ENCODE results near the gene ABI1.

ABI1 gene

GRCh38 chr10:26729395-26729794 is 131.4 kb downstream of the ABI1 start:
- no peaks in the 10 kb centered on the region for H3K27me3 ChIP-seq (ENCODE audit: control insufficient read depth in 1 of 2, insufficient read depth in 1 of 2, low read length in 2 of 2)
- H3K18ac ChIP-seq (ENCODE audit: low read depth in 1 of 2, low read length in 2 of 2): no peak overlapping the region
- no peak overlapping the region for H2AFZ ChIP-seq (ENCODE audit: low read depth, low read length)
- H3K23ac ChIP-seq (ENCODE audit: low read length in 2 of 2): no peak overlapping the region
- H2BK12ac ChIP-seq (ENCODE audit: low read length in 2 of 2): no peak overlapping the region
- no peak overlapping the region for H2BK120ac ChIP-seq (ENCODE audit: low read depth, low read length)
- no peak overlapping the region for H2AK5ac ChIP-seq (ENCODE audit: low read length, severe bottlenecking)
- no peak overlapping the region for H3K9ac ChIP-seq (ENCODE audit: low read length)
- peak; percentile 17 for DNase-seq
- peaks cover 19 to 52% of the 10 kb centered on the region in 2 experiments for H3K36me3 ChIP-seq (ENCODE audit: control insufficient read depth in 1 of 2, insufficient read depth in 2 of 2, low read depth in 1 of 2, low read length in 2 of 2)
- no peak overlapping the region for H4K8ac ChIP-seq (ENCODE audit: low read length)
- H3K79me1 ChIP-seq (replicated peaks; ENCODE audit: low read length, poor library complexity, severe bottlenecking): peaks cover 6% of the 10 kb centered on the region
- H2BK15ac ChIP-seq (ENCODE audit: low read depth, poor library complexity, severe bottlenecking): no peak overlapping the region
- no peak overlapping the region for H3K4ac ChIP-seq (ENCODE audit: low read depth in 1 of 2, low read length in 2 of 2)
- H3K27ac ChIP-seq (ENCODE audit: low read length, poor library complexity, severe bottlenecking): no peak overlapping the region
- H4K91ac ChIP-seq (ENCODE audit: low read length): no peak overlapping the region
- no peaks in the 10 kb centered on the region for H3K9me3 ChIP-seq (ENCODE audit: control insufficient read depth, low read length)
- H3K4me1 ChIP-seq (ENCODE audit: control insufficient read depth, insufficient read depth, low read depth, low read length): no peaks in the 10 kb centered on the region
- no peak overlapping the region for H3K4me2 ChIP-seq (ENCODE audit: low read length, poor library complexity, severe bottlenecking)
- H2BK5ac ChIP-seq (ENCODE audit: low read depth, low read length, poor library complexity, severe bottlenecking): no peak overlapping the region
- no peak overlapping the region for H3K4me3 ChIP-seq (ENCODE audit: insufficient read depth in 1 of 2, low read depth in 1 of 2, low read length in 2 of 2)
- H3K14ac ChIP-seq (ENCODE audit: low read length in 2 of 2): no peak overlapping the region
- WGBS: 70% methylated on average over 3 of the region's 4 CpGs

GRCh38 chr10:26728957-26729356 is 131.8 kb downstream of the ABI1 start:
- Histone ChIP-seq H3K14ac (ENCODE audit: low read length in 2 of 2) (no peak overlapping the region), H2AK5ac (ENCODE audit: low read length, severe bottlenecking) (no peak overlapping the region), H3K18ac (ENCODE audit: low read depth in 1 of 2, low read length in 2 of 2) (no peak overlapping the region), H3K4me1 (ENCODE audit: control insufficient read depth, insufficient read depth, low read depth, low read length) (no peaks in the 10 kb centered on the region), H2BK120ac (ENCODE audit: low read depth, low read length) (no peak overlapping the region), H2BK15ac (ENCODE audit: low read depth, poor library complexity, severe bottlenecking) (no peak overlapping the region), H3K79me1 (replicated peaks; ENCODE audit: low read length, poor library complexity, severe bottlenecking) (peaks cover 6% of the 10 kb centered on the region), H3K4me2 (ENCODE audit: low read length, poor library complexity, severe bottlenecking) (no peak overlapping the region), H2BK12ac (ENCODE audit: low read length in 2 of 2) (no peak overlapping the region), H4K8ac (ENCODE audit: low read length) (no peak overlapping the region), H3K27me3 (ENCODE audit: control insufficient read depth in 1 of 2, insufficient read depth in 1 of 2, low read length in 2 of 2) (no peaks in the 10 kb centered on the region), H2AFZ (ENCODE audit: low read depth, low read length) (no peak overlapping the region), H3K4me3 (ENCODE audit: insufficient read depth in 1 of 2, low read depth in 1 of 2, low read length in 2 of 2) (no peak overlapping the region), H3K9me3 (ENCODE audit: control insufficient read depth, low read length) (no peaks in the 10 kb centered on the region), H2BK5ac (ENCODE audit: low read depth, low read length, poor library complexity, severe bottlenecking) (no peak overlapping the region), H3K9ac (ENCODE audit: low read length) (no peak overlapping the region), H4K91ac (ENCODE audit: low read length) (no peak overlapping the region), H3K36me3 (ENCODE audit: control insufficient read depth in 1 of 2, insufficient read depth in 2 of 2, low read depth in 1 of 2, low read length in 2 of 2) (peaks cover 16 to 54% of the 10 kb centered on the region in 2 experiments), H3K4ac (ENCODE audit: low read depth in 1 of 2, low read length in 2 of 2) (no peak overlapping the region), H3K23ac (ENCODE audit: low read length in 2 of 2) (no peak overlapping the region), H3K27ac (ENCODE audit: low read length, poor library complexity, severe bottlenecking) (no peak overlapping the region)
- WGBS: 98% methylated on average over 4 of the region's 7 CpGs
- DNase-seq: no peak

GRCh38 chr10:26727005-26727404 is 133.8 kb downstream of the ABI1 start:
- Histone ChIP-seq H2BK120ac (ENCODE audit: low read depth, low read length) (no peak overlapping the region), H3K27ac (ENCODE audit: low read length, poor library complexity, severe bottlenecking) (no peak overlapping the region), H3K36me3 (ENCODE audit: control insufficient read depth in 1 of 2, insufficient read depth in 2 of 2, low read depth in 1 of 2, low read length in 2 of 2) (peaks cover 11 to 43% of the 10 kb centered on the region in 2 experiments), H4K8ac (ENCODE audit: low read length) (no peak overlapping the region), H2AK5ac (ENCODE audit: low read length, severe bottlenecking) (no peak overlapping the region), H3K9ac (ENCODE audit: low read length) (no peak overlapping the region), H3K9me3 (ENCODE audit: control insufficient read depth, low read length) (no peaks in the 10 kb centered on the region), H3K27me3 (ENCODE audit: control insufficient read depth in 1 of 2, insufficient read depth in 1 of 2, low read length in 2 of 2) (no peaks in the 10 kb centered on the region), H2BK5ac (ENCODE audit: low read depth, low read length, poor library complexity, severe bottlenecking) (no peak overlapping the region), H3K18ac (ENCODE audit: low read depth in 1 of 2, low read length in 2 of 2) (no peak overlapping the region), H2AFZ (ENCODE audit: low read depth, low read length) (no peak overlapping the region), H2BK12ac (ENCODE audit: low read length in 2 of 2) (no peak overlapping the region), H3K4me2 (ENCODE audit: low read length, poor library complexity, severe bottlenecking) (no peak overlapping the region), H2BK15ac (ENCODE audit: low read depth, poor library complexity, severe bottlenecking) (no peak overlapping the region), H3K14ac (ENCODE audit: low read length in 2 of 2) (no peak overlapping the region), H3K79me1 (replicated peaks; ENCODE audit: low read length, poor library complexity, severe bottlenecking) (peaks cover 6% of the 10 kb centered on the region), H3K23ac (ENCODE audit: low read length in 2 of 2) (no peak overlapping the region), H3K4me1 (ENCODE audit: control insufficient read depth, insufficient read depth, low read depth, low read length) (no peaks in the 10 kb centered on the region), H4K91ac (ENCODE audit: low read length) (no peak overlapping the region), H3K4ac (ENCODE audit: low read depth in 1 of 2, low read length in 2 of 2) (no peak overlapping the region), H3K4me3 (ENCODE audit: insufficient read depth in 1 of 2, low read depth in 1 of 2, low read length in 2 of 2) (no peak overlapping the region)
- no CpG with 5 or more reads among the region's 1 CpG for WGBS
- DNase-seq: no peak

- Histone ChIP-seq H3K9ac (ENCODE audit: low read length) (no peak overlapping the region), H3K36me3 (ENCODE audit: control insufficient read depth in 1 of 2, insufficient read depth in 2 of 2, low read depth in 1 of 2, low read length in 2 of 2) (peaks cover 13 to 36% of the 10 kb centered on the region in 2 experiments), H3K4me3 (ENCODE audit: insufficient read depth in 1 of 2, low read depth in 1 of 2, low read length in 2 of 2) (no peak overlapping the region), H2BK5ac (ENCODE audit: low read depth, low read length, poor library complexity, severe bottlenecking) (no peak overlapping the region), H3K18ac (ENCODE audit: low read depth in 1 of 2, low read length in 2 of 2) (no peak overlapping the region), H2BK12ac (ENCODE audit: low read length in 2 of 2) (peak overlapping the region in 1 of 2 experiments; percentile 39), H3K4ac (ENCODE audit: low read depth in 1 of 2, low read length in 2 of 2) (no peak overlapping the region), H4K8ac (ENCODE audit: low read length) (no peak overlapping the region), H2BK15ac (ENCODE audit: low read depth, poor library complexity, severe bottlenecking) (no peak overlapping the region), H3K4me1 (ENCODE audit: control insufficient read depth, insufficient read depth, low read depth, low read length) (no peaks in the 10 kb centered on the region), H3K79me1 (replicated peaks; ENCODE audit: low read length, poor library complexity, severe bottlenecking) (peaks cover 12% of the 10 kb centered on the region), H3K23ac (ENCODE audit: low read length in 2 of 2) (no peak overlapping the region), H2AK5ac (ENCODE audit: low read length, severe bottlenecking) (no peak overlapping the region), H3K14ac (ENCODE audit: low read length in 2 of 2) (no peak overlapping the region), H3K27ac (ENCODE audit: low read length, poor library complexity, severe bottlenecking) (no peak overlapping the region), H4K91ac (ENCODE audit: low read length) (no peak overlapping the region), H3K9me3 (ENCODE audit: control insufficient read depth, low read length) (no peaks in the 10 kb centered on the region), H3K4me2 (ENCODE audit: low read length, poor library complexity, severe bottlenecking) (no peak overlapping the region), H3K27me3 (ENCODE audit: control insufficient read depth in 1 of 2, insufficient read depth in 1 of 2, low read length in 2 of 2) (no peaks in the 10 kb centered on the region), H2BK120ac (ENCODE audit: low read depth, low read length) (no peak overlapping the region), H2AFZ (ENCODE audit: low read depth, low read length) (no peak overlapping the region)
- DNase-seq: peak; percentile 59
- WGBS: 78% methylated on average over 6 of the region's 8 CpGs
Measured at GRCh38 chr10:26725837-26726727, 134.7 kb downstream of the ABI1 start.

All from mesenchymal stem cell (in vitro differentiated cells and primary cell).